MM.1S (cell line): ENCODE measurements around the gene CHD2.

ENCODE experiments used
- DNase-seq: peaks from one replicate; pipeline ENCODE4 v3.0.0-alpha.2; 2015
- H2AFZ ChIP-seq: fragments of 300-600 bp; sonication (generic); 2 replicates; pipeline ENCODE4 v1.6.0; 2016; ENCODE audit warnings: antibody characterized with exemption, low read length
- H3F3A ChIP-seq: fragments of 300-600 bp; sonication (generic); 2 replicates; pipeline ENCODE4 v1.6.1; 2016; ENCODE audit warnings: mild to moderate bottlenecking, antibody characterized with exemption, low read length, moderate library complexity, mixed read lengths; ENCODE audit not compliant: insufficient read depth
- H3K27ac ChIP-seq: fragments of 300-600 bp; sonication (generic); 2 replicates; pipeline ENCODE4 v1.5.1; 2016; ENCODE audit warnings: mild to moderate bottlenecking, low read length
- H3K27me3 ChIP-seq: fragments of 300-600 bp; sonication (generic); replicated peaks from 2 replicates; pipeline ENCODE4 v1.6.0; 2016; ENCODE audit warnings: low read length; ENCODE audit not compliant: insufficient read depth
- H3K36me3 ChIP-seq: fragments of 300-600 bp; sonication (generic); replicated peaks from 2 replicates; pipeline ENCODE4 v1.6.1; 2016; ENCODE audit warnings: mild to moderate bottlenecking, low read length, mixed read lengths; ENCODE audit not compliant: insufficient read depth
- H3K4me1 ChIP-seq: fragments of 300-600 bp; sonication (generic); 2 replicates; pipeline ENCODE4 v1.6.1; 2016; ENCODE audit warnings: low read length, mixed read lengths
- H3K4me2 ChIP-seq: fragments of 300-600 bp; sonication (generic); 2 replicates; pipeline ENCODE4 v1.6.0; 2016; ENCODE audit warnings: low read depth, low read length
- H3K4me3 ChIP-seq: fragments of 300-600 bp; sonication (generic); 2 replicates; pipeline ENCODE4 v1.5.1; 2016; ENCODE audit warnings: low read length, mixed read lengths
- H3K79me2 ChIP-seq: fragments of 300-600 bp; sonication (generic); 2 replicates; pipeline ENCODE4 v1.6.1; 2016; ENCODE audit warnings: mixed run types, low read length, mixed read lengths
- H3K9ac ChIP-seq: fragments of 300-600 bp; sonication (generic); 2 replicates; pipeline ENCODE4 v1.6.1; 2016; ENCODE audit warnings: low read length, mixed read lengths
- H3K9me2 ChIP-seq: fragments of 300-600 bp; sonication (generic); replicated peaks from 2 replicates; pipeline ENCODE4 v1.6.1; 2016; ENCODE audit warnings: mild to moderate bottlenecking, low read length, mixed read lengths; ENCODE audit not compliant: insufficient read depth
- H3K9me3 ChIP-seq: fragments of 300-600 bp; sonication (generic); replicated peaks from 2 replicates; pipeline ENCODE4 v1.6.1; 2016; ENCODE audit warnings: mild to moderate bottlenecking, low read length, mixed read lengths; ENCODE audit not compliant: insufficient read depth
- H4K20me1 ChIP-seq: fragments of 300-600 bp; sonication (generic); 2 replicates; pipeline ENCODE4 v1.6.1; 2016; ENCODE audit warnings: mild to moderate bottlenecking, low read length, moderate library complexity, mixed read lengths; ENCODE audit not compliant: insufficient read depth
- EZH2 ChIP-seq: fragments of 300-600 bp; sonication (generic); optimal IDR thresholded peaks from 2 replicates; pipeline ENCODE3; 2017; ENCODE audit warnings: low read depth, mild to moderate bottlenecking, antibody characterized with exemption, low read length, mixed read lengths
- EZH2phosphoT487 ChIP-seq: fragments of 300-600 bp; sonication (generic); IDR thresholded peaks from 2 replicates; pipeline ENCODE4 v1.6.1; 2018; ENCODE audit warnings: antibody characterized with exemption, low read length
- TF ChIP-seq, protein P1 (sequence below): fragments of 300-600 bp; sonication (generic); IDR thresholded peaks from 2 replicates; pipeline ENCODE4 v1.5.1; 2016; ENCODE audit warnings: antibody characterized with exemption, low read length, mixed read lengths

CHD2 gene

DNA sequence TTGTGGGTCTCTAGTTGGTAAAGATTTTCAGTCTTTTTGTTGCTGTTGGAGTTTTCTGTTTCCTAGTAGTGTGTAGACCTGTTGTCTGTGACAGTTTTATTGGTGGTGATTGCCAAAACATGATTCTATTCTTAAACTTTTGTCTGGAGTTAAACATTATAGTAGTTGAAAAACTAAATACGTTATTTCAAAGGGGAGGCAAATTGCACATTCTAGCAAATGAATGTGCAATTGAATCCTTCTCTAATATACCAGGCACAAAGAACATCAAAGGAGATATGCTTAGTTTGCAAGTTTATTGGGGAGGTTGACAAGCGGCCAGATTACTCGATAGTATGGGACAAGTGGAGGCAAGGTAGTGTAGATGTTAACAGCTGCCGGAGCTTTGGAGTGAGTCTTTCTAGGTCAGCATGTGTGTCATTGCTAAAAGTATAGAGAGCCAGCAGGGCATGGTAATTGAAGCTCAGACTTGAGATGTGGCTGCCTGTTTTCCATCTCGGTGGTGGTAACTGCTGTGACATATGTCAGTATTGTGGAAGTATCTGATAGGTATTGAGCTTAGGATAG lies 20.6 kb downstream of the CHD2 start:
- H4K20me1 ChIP-seq: no peaks in the 10 kb centered on the region
- no peaks in the 10 kb centered on the region for H3K36me3 ChIP-seq
- no peak overlapping the region for H3K27ac ChIP-seq
- no peaks in the 10 kb centered on the region for H3K9me3 ChIP-seq
- peaks cover 10% of the 10 kb centered on the region; the same call in 1 of the 2 replicates for H3F3A ChIP-seq
- peak overlapping the region; percentile 17; the same call in 1 of the 2 replicates for H3K4me2 ChIP-seq
- H3K79me2 ChIP-seq: peaks cover 98% of the 10 kb centered on the region
- no peaks in the 10 kb centered on the region for H3K27me3 ChIP-seq
- no peaks in the 10 kb centered on the region for H3K9me2 ChIP-seq
- H3K4me1 ChIP-seq: peaks cover 39% of the 10 kb centered on the region
- TF ChIP-seq EZH2 (no peak), EZH2phosphoT487 (no peak)
- TF ChIP-seq, protein P1, sequence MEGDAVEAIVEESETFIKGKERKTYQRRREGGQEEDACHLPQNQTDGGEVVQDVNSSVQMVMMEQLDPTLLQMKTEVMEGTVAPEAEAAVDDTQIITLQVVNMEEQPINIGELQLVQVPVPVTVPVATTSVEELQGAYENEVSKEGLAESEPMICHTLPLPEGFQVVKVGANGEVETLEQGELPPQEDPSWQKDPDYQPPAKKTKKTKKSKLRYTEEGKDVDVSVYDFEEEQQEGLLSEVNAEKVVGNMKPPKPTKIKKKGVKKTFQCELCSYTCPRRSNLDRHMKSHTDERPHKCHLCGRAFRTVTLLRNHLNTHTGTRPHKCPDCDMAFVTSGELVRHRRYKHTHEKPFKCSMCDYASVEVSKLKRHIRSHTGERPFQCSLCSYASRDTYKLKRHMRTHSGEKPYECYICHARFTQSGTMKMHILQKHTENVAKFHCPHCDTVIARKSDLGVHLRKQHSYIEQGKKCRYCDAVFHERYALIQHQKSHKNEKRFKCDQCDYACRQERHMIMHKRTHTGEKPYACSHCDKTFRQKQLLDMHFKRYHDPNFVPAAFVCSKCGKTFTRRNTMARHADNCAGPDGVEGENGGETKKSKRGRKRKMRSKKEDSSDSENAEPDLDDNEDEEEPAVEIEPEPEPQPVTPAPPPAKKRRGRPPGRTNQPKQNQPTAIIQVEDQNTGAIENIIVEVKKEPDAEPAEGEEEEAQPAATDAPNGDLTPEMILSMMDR: no peak
- DNase-seq: no peak
- H2AFZ ChIP-seq: no peak overlapping the region
- H3K4me3 ChIP-seq: no peak overlapping the region
- no peak overlapping the region for H3K9ac ChIP-seq

DNA sequence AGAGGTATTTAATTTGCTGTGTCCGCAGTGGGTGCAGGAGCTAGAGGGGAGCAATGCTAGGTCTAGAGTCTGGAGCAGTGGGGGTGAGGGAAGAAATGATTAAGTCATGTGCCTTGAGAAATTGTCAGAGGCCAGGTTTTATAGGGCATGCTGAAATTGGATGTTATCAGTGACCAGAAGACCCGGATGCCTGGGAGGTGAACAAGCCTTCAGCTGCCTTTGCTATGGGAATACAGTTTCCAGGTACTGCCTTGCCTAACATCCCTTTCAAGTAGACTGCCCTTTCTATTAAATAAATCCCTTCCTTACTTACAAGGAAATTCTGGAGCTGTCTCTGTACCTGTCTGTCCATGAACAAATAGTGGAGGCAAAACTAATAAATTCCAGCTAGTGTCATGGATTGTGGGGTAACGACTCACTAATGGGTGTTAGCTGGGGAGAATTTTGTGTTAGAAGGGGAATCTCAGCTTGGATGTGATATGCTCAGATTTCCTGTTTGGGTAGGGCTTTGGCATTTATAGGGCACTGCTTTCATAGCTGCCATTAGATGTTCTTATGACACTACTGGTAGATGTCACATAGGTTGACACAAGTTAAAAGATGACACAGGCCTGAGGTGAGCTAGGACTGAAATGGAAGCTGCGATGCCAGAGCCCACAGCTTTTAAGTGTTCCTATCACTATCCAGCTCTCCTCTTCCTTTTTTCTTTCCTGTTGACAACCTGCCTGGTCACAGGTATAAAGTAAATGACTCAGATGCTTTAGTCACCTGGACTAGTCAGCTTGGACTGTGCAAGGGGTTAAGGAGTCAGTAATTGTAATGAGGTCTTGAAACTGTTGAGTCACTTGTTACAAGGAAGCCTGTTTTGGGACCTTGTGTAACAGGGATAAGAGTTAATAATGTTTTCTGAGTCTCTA lies 21.3 kb downstream of the CHD2 start:
- Histone ChIP-seq H3K4me3 (no peak overlapping the region), H3K4me1 (peaks cover 43% of the 10 kb centered on the region), H3K9me2 (no peaks in the 10 kb centered on the region), H3K27ac (peak overlapping the region; percentile 10; the same call in 1 of the 2 replicates), H3F3A (peaks cover 2% of the 10 kb centered on the region; the same call in 1 of the 2 replicates), H3K79me2 (peaks cover 98% of the 10 kb centered on the region), H3K9ac (no peak overlapping the region), H4K20me1 (no peaks in the 10 kb centered on the region), H3K36me3 (no peaks in the 10 kb centered on the region), H3K9me3 (no peaks in the 10 kb centered on the region), H3K27me3 (no peaks in the 10 kb centered on the region), H2AFZ (no peak overlapping the region), H3K4me2 (peak overlapping the region; percentile 17; the same call in 1 of the 2 replicates)
- no peak for TF ChIP-seq EZH2
- TF ChIP-seq, protein P1: no peak
- no peak for TF ChIP-seq EZH2phosphoT487
- no peak for DNase-seq

DNA sequence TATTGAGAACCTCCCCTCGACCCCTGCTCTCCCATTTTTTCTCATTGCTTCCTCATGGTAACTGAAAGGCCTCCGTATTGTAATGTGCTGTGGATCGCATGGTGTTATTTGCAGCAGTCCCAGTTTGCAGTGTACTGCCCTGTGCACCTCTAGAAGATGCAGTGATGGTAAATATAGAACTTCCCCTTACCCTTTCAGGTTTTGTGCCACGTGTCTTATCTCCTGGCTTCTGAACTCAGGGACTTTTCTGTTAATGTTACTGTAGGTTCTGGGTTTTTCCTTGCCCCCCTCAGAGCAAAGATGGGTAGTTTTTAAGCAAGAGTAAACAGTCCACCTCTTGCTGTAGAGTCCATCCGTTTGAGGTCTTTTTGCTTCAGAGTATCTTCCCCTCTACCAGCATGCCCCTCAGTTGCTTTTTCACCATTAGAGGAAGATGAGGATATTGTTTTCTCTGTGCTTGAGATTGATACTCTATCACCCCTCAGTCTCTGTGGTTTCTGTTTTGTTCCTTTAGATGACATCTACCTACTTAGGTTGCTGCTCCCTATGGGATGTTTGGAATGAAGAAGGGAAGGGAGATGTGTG lies 22.4 kb downstream of the CHD2 start:
- H3K27ac ChIP-seq: peak overlapping the region; percentile 5; the same call in 1 of the 2 replicates
- peaks cover 98% of the 10 kb centered on the region for H3K79me2 ChIP-seq
- TF ChIP-seq, protein P1: no peak
- no peak for TF ChIP-seq EZH2
- no peak for TF ChIP-seq EZH2phosphoT487
- no peak overlapping the region for H2AFZ ChIP-seq
- H3K4me1 ChIP-seq: peaks cover 43% of the 10 kb centered on the region
- H3K36me3 ChIP-seq: 0 out of 2 replicates have a peak, but pooled peaks cover 5% of the 10 kb centered on the region
- DNase-seq: no peak
- H3K4me2 ChIP-seq: peak overlapping the region; percentile 17; the same call in 1 of the 2 replicates
- no peaks in the 10 kb centered on the region for H3K9me2 ChIP-seq
- peak overlapping the region; percentile 8; the same call in 1 of the 2 replicates for H3K9ac ChIP-seq
- H3F3A ChIP-seq: no peaks in the 10 kb centered on the region; the same call in 1 of the 2 replicates
- no peak overlapping the region for H3K4me3 ChIP-seq
- H4K20me1 ChIP-seq: no peaks in the 10 kb centered on the region
- no peaks in the 10 kb centered on the region for H3K9me3 ChIP-seq
- no peaks in the 10 kb centered on the region for H3K27me3 ChIP-seq
